ENCODE results near the gene PARD3.
"Not testable (repeated sequence)": the region's sequence is repeated elsewhere in the genome, so short reads cannot be mapped to it uniquely, and the experiment has no call there.

The PARD3 gene

DNA sequence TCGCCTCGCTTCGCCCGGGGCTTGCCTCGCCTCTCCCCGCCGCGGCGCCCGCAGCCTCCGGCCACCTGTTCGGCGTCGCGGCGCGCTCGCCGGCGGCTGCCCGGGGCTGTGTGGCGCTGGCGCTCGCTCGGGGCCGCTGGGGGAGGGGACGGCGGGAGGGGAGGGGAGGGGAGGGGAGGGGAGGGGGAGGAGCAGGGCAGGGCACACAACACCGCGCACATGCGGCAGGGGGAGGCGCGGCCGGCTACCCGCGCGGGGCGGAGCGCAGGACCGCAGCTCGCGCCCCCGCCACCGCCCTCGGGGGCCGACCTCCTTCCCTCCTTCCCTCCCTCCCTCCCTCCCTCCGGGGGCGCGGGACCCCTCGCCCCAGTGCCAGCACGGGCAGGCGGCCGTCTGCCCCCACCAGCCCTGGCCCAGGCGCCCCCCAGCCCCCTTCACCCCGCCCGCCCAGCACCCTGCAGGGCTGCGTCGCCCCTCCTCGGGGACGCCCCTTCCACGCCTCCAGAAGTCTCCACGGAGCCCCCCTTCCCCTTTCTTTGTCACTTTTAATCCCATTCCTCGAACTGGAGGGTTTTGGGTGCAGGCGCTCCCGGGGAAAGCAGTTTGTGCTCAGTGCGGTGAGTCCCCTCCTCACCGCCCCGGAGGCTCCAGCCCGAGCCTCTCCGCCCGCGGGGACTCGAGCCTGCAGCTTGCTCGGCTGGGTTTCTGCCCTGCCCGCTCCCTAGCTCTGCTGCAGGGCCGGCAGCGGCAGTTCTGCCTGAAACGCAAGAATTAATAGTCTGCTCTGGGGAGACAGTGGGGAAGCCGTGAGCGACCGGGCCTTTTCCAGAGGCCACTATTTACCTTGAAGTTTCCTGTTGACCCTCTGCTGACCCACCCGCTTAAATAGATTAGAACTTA is at the start of gene PARD3:
Gene PARD3, minus strand, starts transcription at position 112 of the 900 bp plus-strand sequence. CDS start 301 bp downstream, outside the sequence.
- DNase-seq: no peak

DNA sequence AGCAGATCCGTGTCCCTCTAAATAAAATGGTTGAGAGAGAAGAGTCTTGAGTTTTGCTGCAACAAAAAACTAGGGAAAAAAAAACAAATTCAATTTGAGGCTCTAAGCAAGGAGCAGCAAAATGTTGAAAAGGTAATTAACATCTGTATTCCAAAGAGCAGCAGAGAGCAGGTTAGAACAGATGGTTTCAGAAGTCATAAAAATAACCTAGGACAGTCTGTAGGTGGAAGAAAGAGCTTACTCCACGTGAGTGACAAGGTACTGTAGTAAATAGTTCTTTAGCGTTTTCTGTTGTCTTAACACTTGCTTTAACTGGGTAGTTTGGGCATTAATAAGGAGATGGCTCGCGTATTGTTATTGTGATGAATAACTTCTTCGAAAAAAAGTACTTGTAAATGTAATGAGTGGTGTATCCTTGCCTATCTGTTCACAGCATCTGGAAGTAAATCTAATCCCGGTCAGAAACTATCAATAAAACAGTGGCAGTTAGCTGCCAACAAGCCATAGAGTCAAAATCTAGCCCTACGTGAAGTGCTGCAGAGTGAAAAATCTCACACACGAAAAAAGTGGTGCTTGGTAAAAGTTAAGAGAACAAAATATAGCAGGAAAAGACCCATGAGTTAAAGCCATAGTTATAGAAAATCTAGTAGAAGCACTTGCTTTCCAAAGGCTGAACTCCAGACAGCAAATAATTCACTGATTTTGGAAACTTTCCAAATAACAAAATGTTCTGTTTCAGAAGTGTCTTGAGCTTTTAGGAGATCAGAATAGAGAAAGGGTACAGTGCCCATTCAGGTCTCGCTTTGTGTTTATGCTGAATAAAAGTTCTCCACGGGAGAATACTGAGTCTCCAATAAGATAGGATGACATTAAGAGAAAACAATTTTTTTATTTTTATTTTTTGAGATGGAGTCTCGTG is 49.3 kb upstream of the PARD3 start:
- no peak for DNase-seq

DNA sequence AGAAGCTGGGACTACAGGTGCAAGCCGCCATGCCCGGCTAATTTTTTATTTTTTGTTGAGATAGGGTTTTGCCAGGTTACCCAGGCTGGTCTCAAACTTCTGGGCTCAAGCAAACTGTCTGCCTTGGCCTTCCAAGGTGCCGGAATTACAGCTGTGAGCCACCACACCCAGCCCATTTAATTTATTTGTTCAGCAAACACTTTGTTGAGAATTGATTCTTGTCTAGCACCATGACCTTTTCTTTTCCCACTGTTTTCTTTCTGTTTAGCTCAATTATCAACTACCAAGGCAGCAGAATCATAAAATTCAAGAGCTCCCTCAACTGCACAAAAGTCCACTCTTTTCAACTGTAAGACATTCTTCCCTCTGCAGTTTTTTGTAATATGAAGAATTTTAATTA is 47.8 kb upstream of the PARD3 start:
- no peak for DNase-seq

DNA sequence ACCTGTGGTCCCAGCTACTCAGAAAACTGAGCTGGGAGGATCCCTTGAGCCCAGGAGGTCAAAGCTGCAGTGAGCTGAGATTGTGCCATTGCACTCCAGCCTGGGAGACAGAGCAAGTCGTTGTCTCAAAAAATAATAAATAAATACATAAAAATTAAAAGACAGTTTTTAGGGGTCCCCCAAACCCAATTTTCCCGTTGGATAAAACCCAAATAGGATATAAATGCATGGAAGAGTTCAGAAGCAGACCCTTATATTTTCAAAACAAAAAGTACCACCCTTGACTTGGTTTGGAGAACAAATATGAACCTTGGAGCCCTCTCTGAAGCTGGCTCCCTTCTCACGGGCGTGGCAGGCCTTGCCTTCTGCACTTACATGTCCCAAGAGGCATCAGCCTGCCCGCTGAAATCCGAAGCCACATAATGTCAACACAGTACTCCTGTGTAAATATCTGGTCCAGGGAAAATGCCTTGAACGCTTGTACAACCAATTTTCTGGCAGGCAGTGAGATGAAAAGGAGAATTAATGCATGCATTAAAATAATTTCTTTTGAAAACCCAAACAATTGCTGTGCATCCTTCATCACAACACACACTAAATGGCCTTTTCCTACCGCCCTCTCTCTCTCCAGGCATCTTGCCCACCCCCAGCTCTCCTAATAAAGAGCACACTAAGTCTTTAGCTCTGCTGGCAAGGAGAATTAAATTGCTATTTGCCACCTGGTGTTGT is 46.4 kb upstream of the PARD3 start:
- no peak for DNase-seq

DNA sequence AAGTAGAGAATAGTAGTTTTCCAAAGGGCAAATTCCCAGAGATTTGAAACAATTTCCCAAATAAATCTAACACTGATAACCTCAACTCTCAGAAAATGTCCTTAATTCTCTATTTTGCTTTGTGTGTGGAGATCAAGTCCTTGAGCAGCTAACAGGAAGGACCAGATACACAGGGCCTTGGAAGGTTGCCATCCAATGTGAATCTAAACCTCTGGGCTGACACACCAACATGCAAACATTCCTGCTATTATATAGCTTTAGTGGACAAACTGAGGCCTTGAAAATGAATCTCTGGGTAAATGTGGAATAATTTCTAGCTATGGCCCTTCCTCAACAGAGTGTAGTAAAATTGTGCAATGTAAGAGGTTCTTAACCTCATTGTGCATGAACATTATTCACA is 44.1 kb upstream of the PARD3 start:
- no peak for DNase-seq

DNA sequence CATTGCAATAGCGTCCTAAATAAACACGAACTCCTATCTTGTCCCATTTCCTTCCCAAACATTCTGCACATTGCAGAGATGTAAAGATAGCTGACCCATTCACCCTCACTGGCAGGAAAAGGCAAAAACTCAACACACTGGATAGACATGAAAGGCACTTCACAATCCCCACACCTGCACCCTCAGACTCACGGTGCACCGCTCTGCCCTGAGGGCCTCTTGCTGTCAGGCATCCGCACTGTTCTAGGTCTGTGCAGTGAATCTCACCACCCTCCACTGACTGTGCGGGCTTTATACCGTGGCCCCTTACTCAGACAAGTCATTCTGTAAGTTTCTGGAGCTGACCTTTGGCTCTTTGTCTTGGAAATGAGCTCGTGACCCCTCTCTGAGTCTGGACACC is 42.9 kb upstream of the PARD3 start:
- DNase-seq: no peak

DNA sequence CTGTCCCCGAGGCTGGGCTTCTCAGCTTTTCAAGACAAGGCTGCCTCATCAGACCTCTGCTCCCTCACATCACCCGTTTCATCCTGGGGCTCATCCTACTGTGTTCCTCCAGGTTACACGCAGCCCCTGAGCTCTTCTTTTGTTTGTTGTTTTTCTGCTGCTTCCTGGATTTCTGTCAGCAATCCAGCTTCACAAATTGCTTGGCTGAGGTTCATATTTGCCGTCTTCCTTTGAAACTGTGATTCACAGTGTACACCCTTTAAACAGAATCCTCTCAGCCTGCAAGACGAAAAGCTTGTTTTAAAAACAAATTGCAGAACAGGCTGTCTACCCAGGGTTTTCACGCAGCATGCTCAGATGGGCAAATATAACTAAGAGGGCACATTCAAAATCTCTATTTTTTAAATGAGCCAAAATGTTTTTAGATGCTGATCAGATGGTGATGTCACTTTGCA is 39.1 kb upstream of the PARD3 start:
- DNase-seq: no peak

DNA sequence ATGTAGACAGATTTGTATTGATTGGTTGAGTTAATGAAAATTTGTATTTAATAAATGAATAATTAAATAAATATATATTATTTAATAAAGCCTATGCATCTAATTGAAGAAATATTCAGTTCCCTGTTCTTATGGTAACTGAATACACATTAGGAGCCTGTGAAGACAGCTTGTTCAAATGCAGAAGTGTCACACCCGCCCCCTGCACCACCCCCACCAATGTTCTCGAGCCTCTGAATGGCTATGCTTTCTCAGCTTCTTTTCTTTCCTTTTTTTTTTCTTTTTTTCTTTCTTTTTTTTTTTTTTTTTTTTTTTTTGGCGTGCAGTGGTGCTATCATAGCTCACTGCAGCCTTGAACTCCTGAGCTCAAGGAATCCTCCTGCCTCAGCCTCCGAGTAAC is 38.3 kb upstream of the PARD3 start:
- no peak for DNase-seq

DNA sequence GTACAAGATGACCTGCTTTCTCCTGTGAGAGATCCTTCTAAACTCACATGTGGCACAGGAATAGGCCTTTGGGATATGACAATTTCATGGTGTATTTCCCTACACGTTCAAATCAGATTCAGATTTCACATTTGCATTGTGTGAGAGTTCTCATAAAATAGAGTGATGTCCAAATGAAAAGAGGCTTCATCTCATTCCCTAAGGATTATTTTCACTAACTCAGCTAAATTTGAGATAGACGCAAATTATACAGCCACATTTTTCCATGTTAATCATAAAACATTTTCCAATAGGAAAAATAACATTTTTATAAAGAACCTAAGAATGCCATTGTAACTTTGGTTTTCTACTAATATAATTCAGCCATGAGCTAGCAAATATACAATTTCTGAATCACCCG is 35.5 kb upstream of the PARD3 start:
- DNase-seq: no peak

DNA sequence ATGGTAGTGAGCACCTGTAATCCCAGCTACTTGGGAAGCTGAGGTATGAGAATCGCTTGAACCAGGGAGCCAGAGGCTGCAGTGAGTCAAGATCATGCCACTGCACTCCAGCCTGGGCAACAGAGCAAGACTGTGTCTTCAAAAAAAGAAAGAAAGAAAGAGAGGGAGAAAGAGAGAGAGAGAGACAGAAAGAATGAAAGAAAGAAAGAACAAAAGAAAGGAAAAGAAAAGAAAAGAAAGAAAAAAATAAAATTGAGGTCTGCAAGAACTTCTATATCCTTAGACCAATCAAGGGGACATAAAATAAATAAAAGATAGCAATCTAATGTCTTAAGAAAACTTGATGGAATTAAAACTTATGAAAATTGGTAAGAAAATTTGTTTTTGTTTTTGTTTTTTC is 34.9 kb upstream of the PARD3 start:
- DNase-seq: no peak

DNA sequence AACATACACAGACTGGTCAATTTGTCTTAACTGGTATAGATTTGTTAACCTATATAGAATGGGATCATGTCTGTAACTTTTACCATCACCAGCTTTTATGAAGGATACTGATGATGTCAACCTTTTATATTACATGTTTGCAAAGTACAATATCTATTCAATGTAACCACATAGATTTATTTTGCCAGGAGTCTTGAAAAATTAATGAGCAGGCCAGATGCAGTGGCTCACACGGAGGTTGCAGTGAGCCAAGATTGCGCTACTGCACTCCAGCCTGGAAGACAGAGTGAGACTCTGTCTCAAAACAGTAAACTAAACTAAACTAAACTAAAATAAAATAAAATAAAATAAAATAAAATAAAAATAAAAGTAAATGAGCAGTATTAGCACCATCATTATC is 30.0 kb upstream of the PARD3 start:
- no peak for DNase-seq

DNA sequence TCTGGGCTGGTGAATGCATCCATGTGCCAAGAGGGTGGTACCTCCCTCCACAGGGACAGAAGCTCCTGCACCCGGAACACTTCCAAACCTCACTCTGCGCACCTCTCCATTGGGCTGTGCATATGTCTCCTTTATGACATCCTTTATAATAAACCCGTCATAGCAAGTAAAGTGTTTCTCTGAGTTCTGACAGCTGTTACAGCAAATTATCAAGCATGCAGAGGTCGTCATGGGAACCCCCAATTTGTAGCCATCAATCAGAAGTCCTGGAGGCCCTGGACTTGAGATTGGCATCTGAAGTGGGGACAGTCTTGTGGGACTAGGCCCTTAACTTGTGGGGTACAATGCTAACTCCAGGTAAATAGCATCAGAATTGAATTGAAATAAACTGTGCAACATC is 29.4 kb upstream of the PARD3 start:
- DNase-seq: no peak

DNA sequence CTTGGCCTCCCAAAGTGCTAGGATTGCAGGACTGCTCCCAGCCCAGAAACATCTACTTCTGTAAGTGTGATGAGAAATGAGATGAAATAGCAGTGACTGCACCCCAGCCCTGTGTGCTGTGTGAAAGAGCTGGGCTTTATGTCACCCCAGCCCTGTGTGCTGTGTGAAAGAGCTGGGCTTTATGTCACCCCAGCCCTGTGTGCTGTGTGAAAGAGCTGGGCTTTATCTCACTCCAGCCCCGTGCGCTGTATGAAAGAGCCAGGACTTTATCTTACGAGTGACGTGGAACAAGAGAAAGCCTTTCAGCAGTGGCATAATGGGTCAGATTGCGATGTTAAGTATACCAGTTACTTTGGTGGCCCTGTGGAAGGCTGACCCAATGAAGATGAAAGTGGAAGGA is 28.4 kb upstream of the PARD3 start:
- not testable (repeated sequence) for DNase-seq

DNA sequence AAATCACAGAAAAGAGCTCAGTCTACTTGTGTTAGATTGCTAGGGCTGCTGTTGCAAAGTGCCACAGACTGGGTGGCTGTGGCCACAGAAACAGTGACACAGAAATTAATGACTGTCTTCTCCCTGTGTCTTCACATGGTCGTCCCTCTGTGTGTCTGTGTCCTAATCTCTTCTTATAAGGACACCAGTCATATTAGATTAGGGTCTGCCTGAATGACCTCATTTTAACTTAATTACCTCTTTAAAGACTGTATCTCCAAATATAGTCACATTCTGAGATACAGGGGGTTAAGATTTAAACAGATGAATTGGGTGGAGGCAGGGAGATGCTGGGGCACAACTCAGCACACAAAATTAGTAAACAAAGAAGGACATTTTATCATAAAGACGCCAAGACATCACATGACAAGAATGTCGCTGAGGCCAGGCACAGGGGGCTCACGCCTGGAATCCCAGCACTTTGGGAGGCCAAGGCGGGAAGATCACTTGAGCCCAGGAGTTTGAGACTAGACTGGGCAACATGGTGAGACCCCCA is 23.3 kb upstream of the PARD3 start:
- no peak for DNase-seq

DNA sequence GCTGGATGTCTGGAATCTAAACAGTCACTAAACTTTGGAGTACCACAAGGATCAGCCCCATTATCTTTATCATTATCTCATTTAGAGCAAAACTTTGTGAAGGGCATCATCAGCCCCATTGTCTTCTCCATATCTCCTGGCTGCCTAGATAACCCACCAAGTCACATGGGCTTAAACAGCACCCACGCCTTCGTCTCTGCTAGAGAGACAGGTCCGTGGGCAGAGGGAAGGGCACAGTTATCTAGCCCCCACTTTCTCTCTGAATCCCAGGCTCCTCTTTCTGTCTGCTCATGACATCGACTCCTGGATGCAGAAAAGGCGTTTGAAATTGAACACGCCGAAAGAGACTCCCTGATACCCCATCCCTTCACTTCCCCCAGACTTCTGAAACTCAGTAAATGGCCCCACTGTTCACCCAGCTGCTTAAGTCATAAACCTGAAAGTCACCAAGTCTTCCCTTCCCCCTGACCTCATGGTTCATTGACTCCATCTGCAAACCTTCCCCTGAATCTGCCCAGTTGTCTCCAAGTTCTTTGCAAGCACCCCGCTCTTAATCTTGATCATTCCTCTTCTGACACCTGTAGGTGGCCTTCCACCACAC is 20.9 kb upstream of the PARD3 start:
- no peak for DNase-seq

DNA sequence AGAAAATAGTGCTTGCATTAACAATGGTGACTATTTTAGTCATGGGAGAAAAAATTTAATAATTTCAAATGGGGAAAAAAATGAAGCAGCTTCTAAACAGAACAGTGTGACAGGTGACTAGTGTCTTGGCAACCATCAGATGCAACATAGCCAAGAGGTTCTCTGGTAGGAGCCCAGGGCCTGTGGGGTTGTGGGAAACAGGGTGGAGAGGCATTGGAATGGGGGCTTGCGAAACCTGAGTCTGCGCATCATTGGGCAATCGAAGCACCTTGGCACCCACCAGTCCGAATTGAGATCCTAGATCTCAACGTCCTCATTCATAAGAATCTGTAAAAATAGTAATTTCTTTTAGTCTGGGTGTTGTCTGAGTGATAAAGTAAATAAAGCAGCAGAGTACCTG is 19.2 kb upstream of the PARD3 start:
- no peak for DNase-seq

DNA sequence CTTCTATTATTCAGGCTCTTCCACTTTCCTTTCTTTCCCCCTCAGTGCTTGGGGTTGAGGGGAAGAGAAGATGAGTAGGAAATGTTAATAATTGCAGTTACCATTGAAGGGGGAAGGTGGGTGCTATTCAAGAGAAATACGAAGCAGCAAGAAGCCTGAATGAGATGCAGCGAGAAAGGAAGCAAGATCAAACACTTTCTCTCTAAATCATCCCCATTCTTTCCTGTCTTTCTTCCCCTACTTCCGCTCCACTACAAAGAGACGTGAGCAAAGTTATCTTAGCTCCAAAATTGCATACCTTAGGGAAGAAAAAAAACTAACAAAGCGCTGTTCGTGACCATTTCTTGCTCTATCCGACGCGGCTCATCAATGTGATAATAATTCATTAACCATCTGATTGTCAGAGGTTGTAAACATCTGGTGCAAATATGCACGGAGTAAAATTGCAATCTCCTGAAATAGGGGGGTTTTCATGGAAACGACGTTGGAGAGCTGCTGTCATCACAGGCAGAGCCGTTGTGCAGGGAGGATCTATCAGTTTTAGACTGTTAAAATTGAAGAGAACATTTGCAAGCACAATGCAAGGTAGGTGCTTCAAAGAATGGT is 15.2 kb upstream of the PARD3 start:
- no peak for DNase-seq

DNA sequence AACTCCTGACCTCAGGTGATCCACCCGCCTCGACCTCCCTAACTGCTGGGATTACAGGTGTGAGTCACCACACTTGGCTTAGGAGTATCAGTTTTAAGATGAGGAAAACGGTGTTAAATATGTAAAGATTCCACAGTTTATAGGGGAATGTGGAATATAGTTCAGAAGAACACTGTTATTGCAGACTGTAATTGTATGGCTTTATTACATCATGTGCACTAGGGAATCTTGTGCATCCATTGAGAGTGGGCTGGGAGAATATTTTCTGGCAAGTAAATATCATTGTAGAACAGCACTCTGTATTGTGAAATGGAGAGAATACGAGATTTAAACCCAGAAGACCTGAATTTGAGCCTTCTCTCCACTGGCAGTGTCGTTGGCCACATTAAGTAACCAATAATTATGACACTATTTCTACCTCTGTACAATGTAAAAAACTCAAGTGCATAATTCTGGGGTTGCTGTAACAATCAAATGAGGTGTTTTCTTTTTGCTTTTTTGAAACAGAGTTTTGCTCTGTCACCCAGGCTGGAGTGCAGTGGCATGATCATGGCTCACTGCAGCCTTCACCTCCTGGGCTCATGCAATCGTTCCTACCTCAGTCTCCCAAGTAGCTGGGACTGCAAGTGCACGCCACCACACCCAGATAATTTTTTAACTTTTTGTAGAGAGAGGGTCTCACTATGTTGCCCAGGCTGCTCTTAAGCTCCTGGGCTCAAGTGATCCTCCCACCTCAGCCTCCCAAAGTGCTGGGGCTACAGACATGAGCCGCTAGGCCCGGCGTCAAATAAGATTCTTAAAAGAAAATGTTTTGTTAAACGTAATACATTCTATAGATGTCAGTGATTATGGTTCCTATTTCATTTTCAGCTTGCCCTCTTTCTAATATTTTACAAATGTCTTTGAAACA is 12.0 kb upstream of the PARD3 start:
- no peak for DNase-seq

DNA sequence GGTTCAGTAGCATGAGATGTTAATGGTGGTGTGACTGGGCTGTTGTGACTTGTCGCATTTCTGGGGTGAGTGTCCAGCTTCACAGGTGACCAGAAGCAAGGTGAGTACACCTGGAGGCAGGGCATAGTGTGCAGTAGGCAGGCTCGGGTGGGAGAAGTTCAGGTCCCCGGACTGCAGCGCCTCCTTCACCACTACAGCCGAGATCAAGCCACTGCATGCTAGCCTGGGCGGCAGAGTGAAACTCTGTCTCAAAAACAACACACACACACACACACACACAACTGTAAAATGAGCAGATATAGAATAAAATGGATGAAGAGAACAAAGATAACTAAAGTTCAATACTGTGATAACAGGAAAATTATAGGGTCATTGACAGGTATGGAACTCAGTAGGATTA is 11.1 kb upstream of the PARD3 start:
- no peak for DNase-seq

DNA sequence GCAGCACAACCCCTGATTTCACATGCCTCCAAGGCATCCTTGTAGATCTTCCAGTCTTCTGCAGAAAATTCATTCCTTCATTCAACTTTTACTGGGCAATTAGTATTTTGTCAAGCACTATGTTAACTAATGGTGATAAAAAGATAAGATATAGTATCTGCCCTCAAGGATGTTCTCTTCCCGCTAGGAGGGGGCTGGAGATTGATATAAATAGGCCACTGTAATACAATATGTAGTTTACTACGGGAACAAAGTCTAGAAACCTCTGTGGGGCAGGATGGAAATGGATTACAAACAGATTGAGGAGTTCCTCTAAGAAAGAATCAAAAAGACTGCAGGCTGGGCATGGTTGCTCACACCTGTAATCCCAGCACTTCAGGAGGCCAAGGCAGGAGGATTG is 10.3 kb upstream of the PARD3 start:
- no peak for DNase-seq

DNA sequence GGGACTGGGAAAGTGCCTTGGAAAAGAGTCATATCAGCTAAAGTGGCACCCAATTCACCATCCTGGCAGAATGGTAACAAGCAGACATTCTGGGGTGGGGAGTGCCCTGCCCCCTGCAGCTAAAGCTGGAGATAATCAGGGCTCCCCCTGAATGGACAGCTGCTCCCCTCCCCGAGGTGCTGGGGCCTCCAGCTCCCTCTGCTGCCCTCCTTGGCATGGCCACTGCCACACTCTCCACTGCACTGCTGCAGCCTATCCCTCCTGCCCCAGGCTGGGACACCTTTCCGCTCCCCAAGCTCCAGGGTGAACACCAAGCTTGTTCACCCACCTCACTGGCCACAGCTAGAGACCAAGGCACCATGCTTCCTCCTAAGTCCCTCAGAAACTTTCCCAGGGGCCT is 9.8 kb upstream of the PARD3 start:
- DNase-seq: no peak
